A549 treated with dexamethasone at 1 μM for 4 hours (cell line): ENCODE results near the gene MRI1. TPM values are rescaled to one million over a fixed set of nuclear protein-coding genes. Genes with fewer than 3 reads are reported as not detected.

Source experiments
- total RNA-seq: library from RNA; stranded (reverse); fragments of 200-300 nt; extraction: Qiagen RNA extraction; gene quantifications from 5 replicates; pipeline ENCODE4 v1.2.3, GENCODE V29; 2022

MRI1 gene
- total RNA-seq, result 7.1 to 13.8 TPM (median 12.8 TPM) in 5 replicates

DNA sequence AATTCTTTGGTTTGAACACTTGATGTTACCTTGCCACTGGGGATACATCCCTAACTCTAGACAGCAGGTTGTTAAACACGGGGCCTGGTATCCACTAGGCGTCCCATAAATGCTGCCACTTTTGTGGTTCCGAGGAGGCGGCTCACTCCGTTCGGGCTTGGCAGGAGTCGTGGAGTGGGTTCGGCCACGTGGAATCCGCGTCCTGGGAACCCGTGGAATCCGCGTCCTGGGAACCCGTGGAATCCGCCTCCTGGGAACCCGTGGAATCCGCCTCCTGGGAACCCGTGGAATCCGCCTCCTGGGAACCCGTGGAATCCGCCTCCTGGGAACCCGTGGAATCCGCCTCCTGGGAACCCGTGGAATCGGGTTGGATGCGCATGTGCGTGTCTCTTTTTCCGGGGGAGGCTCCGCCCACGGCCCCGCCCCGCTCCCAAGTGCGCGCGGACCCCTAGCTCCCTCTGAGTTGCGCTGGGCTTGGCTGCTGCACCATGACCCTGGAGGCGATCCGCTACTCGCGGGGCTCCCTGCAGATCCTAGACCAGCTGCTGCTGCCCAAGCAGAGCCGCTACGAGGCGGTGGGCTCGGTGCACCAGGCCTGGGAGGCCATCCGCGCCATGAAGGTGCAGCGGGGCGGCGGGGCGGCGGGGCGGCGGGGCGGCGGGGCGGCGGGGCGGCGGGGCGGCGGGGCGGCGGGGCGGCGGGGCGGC, at the start of gene MRI1:
Gene MRI1, plus strand, starts transcription at position 422 of the 707 bp plus-strand sequence. Its CDS starts 67 bp downstream, at position 489.

DNA sequence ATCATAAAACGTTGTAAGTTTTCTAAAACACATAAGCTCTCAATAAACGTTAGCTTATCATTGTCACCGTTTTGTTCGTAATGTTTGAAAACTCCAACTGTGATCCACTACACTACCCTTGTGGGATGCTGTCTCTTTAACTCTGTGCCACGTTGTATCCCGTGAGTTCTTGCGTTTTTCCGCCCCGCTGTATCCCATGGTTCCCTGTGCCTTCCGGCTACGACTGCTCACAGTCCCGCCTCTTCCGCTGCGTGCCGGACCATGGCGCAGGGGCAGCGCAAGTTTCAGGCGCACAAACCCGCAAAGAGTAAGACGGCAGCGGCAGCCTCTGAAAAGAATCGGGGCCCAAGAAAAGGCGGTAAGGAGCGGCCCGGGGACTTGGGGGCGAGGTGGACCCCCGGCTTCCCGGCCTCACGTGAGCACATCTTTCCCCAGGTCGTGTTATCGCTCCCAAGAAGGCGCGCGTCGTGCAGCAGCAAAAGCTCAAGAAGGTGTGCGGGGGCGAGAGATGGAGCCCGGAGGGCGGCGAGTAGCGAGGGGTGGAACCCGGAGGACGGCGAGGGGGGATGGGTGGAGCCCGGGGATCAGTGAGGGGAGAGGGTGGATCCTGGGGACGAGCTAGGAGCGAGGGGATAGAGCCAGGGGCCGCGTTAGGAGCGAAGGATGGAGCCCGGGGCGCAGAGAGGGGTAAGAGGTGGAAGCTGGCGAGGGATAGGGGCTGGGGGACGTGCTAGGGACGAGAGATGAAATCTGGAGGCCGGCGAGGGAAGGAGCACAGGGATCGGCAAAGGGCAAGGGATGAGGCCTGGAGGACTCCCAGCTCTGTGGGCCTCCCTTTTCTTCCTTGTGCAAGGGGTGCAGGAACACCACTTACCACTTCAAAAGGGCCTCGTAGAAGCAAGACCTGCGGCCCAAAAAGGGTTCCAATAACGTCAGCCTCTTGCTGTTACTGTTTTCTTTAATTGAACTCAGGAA, 10.2 kb downstream of the MRI1 start, which contains the start of gene C19orf53:
Gene C19orf53, plus strand, starts transcription at position 240 of the 975 bp plus-strand sequence. Its CDS starts 22 bp downstream, at position 262.

DNA sequence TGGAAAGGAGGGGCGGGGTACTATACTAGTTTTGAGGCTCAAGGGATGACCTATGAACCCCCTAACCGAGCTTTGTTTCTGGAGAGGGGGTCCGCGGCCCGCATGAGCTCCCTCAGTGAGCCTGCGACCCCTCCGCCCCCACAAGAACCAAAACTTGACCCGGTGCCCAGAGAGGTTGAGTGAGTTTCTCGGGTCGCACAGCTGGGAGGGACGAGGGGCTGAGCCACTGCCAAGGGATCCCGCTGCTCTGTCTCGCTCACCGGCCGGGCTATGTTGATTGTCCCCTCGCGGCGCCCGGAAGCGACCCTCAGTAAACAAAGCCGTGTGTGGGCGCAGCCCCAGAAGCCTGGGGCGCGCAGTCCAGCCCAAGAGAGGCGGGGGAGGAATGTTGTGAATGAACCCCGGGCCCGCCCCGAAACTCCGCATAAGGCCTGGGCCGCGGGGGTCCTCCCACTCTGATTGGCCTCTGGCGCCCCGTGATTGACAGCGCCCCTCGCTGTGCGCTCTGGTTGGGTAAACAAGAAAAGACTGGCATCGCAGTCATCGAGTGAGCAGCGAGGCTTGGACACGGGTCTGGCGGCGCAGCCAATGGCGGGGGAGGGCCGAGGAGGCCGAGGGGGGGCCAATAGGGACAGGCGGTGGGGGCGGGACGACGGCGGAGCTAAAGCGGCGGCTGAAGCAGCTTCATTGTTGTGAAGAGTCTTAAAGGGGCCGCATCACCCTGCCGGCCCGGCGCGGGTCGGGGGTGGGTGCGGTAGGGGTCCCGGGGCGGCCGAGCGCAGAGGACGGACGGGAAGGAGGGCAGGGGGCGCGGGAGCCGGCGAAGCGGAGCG, 30.7 kb downstream of the MRI1 start, which contains the start of gene ZSWIM4:
Gene ZSWIM4, plus strand, starts transcription at position 687 of the 833 bp plus-strand sequence. CDS start 206 bp downstream, outside the sequence.

Other genes starting within 250 kb of the MRI1 start
- gene C19orf53, start 9.9 kb downstream of the MRI1 start, total RNA-seq, result 142 to 202 TPM (median 181 TPM) in 5 replicates
- 2.1 to 3.2 TPM (median 2.9 TPM) in 5 replicates for gene ZSWIM4, start 30.9 kb downstream of the MRI1 start, total RNA-seq
- 1.3 to 3.4 TPM (median 2.5 TPM) in 5 replicates for gene NANOS3, start 112.6 kb downstream of the MRI1 start, total RNA-seq
- gene BRME1, start 141.6 kb downstream of the MRI1 start, total RNA-seq, result 0.51 to 0.96 TPM (median 0.64 TPM) in 5 replicates
- gene CC2D1A, start 141.7 kb downstream of the MRI1 start, total RNA-seq, result 6.3 to 10.5 TPM (median 10.4 TPM) in 5 replicates
- 1.2 to 1.5 TPM (median 1.2 TPM) in 5 replicates for gene PODNL1, start 173.9 kb downstream of the MRI1 start, total RNA-seq
- 16.7 to 20.8 TPM (median 19.9 TPM) in 5 replicates for gene DCAF15, start 188.0 kb downstream of the MRI1 start, total RNA-seq
- 2.1 to 5.1 TPM (median 5.1 TPM) in 5 replicates for gene RFX1, start 241.8 kb downstream of the MRI1 start, total RNA-seq